KOPT-K1 (cell line): Measurements from ENCODE around the gene INPP4B.
A peak's percentile ranks its signal among the peaks of the same experiment; 100 is the strongest.

ENCODE experiments used
- H3K27ac ChIP-seq: fragments of 200-600 bp; sonication (generic); 2 replicates; pipeline ENCODE4 v1.5.1; 2016; ENCODE audit warnings: antibody characterized with exemption, mild to moderate bottlenecking, low read depth, low read length; ENCODE audit not compliant: poor library complexity, severe bottlenecking
- H3K36me3 ChIP-seq: fragments of 200-600 bp; sonication (generic); 2 replicates; pipeline ENCODE4 v1.5.1; 2017; ENCODE audit warnings: antibody characterized with exemption, mild to moderate bottlenecking, low read length, moderate library complexity; ENCODE audit not compliant: insufficient read depth
- H3K9me3 ChIP-seq: fragments of 200-600 bp; sonication (generic); 2 replicates; pipeline ENCODE4 v1.5.1; 2017; ENCODE audit warnings: antibody characterized with exemption, low read length, mild to moderate bottlenecking; ENCODE audit not compliant: insufficient read depth, poor library complexity, severe bottlenecking

The INPP4B gene

GRCh38 chr4:142366769-142367181 is 479.3 kb downstream of the INPP4B start:
- H3K36me3 ChIP-seq = no peaks in the 10 kb centered on the region
- no peak overlapping the region for H3K27ac ChIP-seq
- peaks cover 12% of the 10 kb centered on the region for H3K9me3 ChIP-seq

GRCh38 chr4:142365391-142365790 is 480.7 kb downstream of the INPP4B start:
- Histone ChIP-seq H3K9me3 (peaks cover 4% of the 10 kb centered on the region), H3K27ac (no peak overlapping the region), H3K36me3 (no peaks in the 10 kb centered on the region)

GRCh38 chr4:142363686-142364085 is 482.4 kb downstream of the INPP4B start:
- Histone ChIP-seq H3K27ac (no peak overlapping the region), H3K36me3 (no peaks in the 10 kb centered on the region), H3K9me3 (no peaks in the 10 kb centered on the region)

GRCh38 chr4:142361981-142362380 is 484.1 kb downstream of the INPP4B start:
- Histone ChIP-seq H3K36me3 (no peaks in the 10 kb centered on the region), H3K9me3 (no peaks in the 10 kb centered on the region), H3K27ac (no peak overlapping the region)

GRCh38 chr4:142360657-142361056 is 485.4 kb downstream of the INPP4B start:
- no peaks in the 10 kb centered on the region for H3K9me3 ChIP-seq
- no peaks in the 10 kb centered on the region for H3K36me3 ChIP-seq
- H3K27ac ChIP-seq = no peak overlapping the region

- H3K36me3 ChIP-seq = no peaks in the 10 kb centered on the region
- no peaks in the 10 kb centered on the region for H3K9me3 ChIP-seq
- H3K27ac ChIP-seq = no peak overlapping the region
These were observed 487.4 kb downstream of the INPP4B start for GRCh38 chr4:142358656-142359055.

GRCh38 chr4:142356801-142357200 is 489.3 kb downstream of the INPP4B start:
- Histone ChIP-seq H3K9me3 (no peaks in the 10 kb centered on the region), H3K27ac (no peak overlapping the region), H3K36me3 (no peaks in the 10 kb centered on the region)

- no peaks in the 10 kb centered on the region for H3K9me3 ChIP-seq
- H3K27ac ChIP-seq = no peak overlapping the region
- no peaks in the 10 kb centered on the region for H3K36me3 ChIP-seq
These were observed 489.9 kb downstream of the INPP4B start for GRCh38 chr4:142356118-142356759.

- H3K27ac ChIP-seq = peak overlapping the region; percentile 2
- H3K9me3 ChIP-seq = no peaks in the 10 kb centered on the region
- H3K36me3 ChIP-seq = no peaks in the 10 kb centered on the region
These were observed 490.6 kb downstream of the INPP4B start for GRCh38 chr4:142355421-142355930.

- Histone ChIP-seq H3K9me3 (no peaks in the 10 kb centered on the region), H3K36me3 (no peaks in the 10 kb centered on the region), H3K27ac (peak overlapping the region; percentile 29)
These were observed 491.2 kb downstream of the INPP4B start for GRCh38 chr4:142354794-142355420.

GRCh38 chr4:142354041-142354440 is 492.1 kb downstream of the INPP4B start:
- Histone ChIP-seq H3K9me3 (no peaks in the 10 kb centered on the region), H3K27ac (peak overlapping the region; percentile 2), H3K36me3 (no peaks in the 10 kb centered on the region)

- H3K36me3 ChIP-seq = no peaks in the 10 kb centered on the region
- H3K27ac ChIP-seq = no peak overlapping the region
- H3K9me3 ChIP-seq = no peaks in the 10 kb centered on the region
These were observed 492.9 kb downstream of the INPP4B start for GRCh38 chr4:142353149-142353738.

GRCh38 chr4:142352712-142353111 is 493.4 kb downstream of the INPP4B start:
- Histone ChIP-seq H3K9me3 (no peaks in the 10 kb centered on the region), H3K36me3 (no peaks in the 10 kb centered on the region), H3K27ac (no peak overlapping the region)

GRCh38 chr4:142351958-142352357 is 494.1 kb downstream of the INPP4B start:
- H3K27ac ChIP-seq = no peak overlapping the region
- H3K9me3 ChIP-seq = no peaks in the 10 kb centered on the region
- H3K36me3 ChIP-seq = no peaks in the 10 kb centered on the region

GRCh38 chr4:142350871-142351270 is 495.2 kb downstream of the INPP4B start:
- Histone ChIP-seq H3K27ac (no peak overlapping the region), H3K9me3 (no peaks in the 10 kb centered on the region), H3K36me3 (no peaks in the 10 kb centered on the region)
